ENCODE data around the gene CKAP2L.

CKAP2L gene

DNA sequence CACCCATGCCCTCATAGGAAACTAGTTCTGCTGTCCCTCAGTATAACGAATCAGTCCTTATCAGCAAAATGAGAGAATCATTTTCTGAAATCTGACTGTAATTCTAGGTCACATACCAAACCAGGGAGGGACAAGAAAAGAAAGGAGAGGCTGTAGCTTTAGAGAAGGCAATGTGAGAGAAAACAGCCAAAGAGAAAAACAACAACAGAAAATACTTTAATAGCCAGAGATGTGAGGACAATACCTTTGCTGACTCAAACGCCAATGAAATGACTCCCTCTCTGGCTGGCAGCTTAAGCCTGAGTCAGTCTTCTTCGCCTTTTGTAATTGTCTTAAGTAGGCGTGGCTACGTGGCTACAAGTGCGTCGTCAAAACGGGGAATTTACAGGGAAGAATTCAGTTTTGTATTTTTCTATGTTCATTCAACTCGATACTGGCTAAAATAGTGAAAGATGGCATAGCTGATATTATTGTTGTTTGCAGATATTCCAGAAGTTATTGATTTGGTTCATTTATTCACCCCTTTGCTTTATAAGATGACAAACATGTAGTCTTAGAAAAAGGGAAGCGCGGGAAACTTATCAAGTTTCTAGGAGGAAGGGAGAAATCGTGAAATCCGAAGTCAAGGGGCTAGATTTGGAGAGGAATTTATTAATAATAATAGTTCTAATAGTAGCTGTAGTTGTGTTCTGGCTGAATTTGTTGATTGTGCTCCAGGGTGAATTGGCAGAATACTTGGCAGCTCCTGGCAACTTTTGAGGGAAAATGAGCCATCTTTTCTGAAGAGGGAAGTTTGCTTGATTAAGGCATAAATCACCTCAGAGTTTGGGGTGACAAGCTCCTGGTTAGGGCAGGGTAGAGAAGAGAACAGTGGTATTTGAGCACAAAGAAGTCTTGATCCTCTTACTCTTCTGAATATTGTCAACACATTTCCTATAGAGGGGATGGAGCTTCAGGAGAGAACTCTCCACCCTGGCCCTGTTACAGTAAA is 20.1 kb upstream of the CKAP2L start, which contains the start of gene IL1A:
Gene IL1A, minus strand, starts transcription at position 295 of the 991 bp plus-strand sequence. CDS start 723 bp downstream, outside the sequence.
- no peak for TF ChIP-seq GATA2 (IDR thresholded peaks at IDR 0.05; ENCODE audit: low read depth, low read length)
- TF ChIP-seq GATA3 (IDR thresholded peaks at IDR 0.05; ENCODE audit: low read depth, low read length) = no peak

GRCh38 chr2:112783187-112783714 is 18.8 kb upstream of the CKAP2L start:
- TF ChIP-seq GATA2 (IDR thresholded peaks at IDR 0.05; ENCODE audit: low read depth, low read length) = no peak
- TF ChIP-seq GATA3 (IDR thresholded peaks at IDR 0.05; ENCODE audit: low read depth, low read length) = no peak

GRCh38 chr2:112782234-112782799 is 17.9 kb upstream of the CKAP2L start:
- no peak for TF ChIP-seq GATA2 (IDR thresholded peaks at IDR 0.05; ENCODE audit: low read depth, low read length)
- TF ChIP-seq GATA3 (IDR thresholded peaks at IDR 0.05; ENCODE audit: low read depth, low read length) = no peak

GRCh38 chr2:112779598-112779997 is 15.2 kb upstream of the CKAP2L start:
- TF ChIP-seq GATA2 (IDR thresholded peaks at IDR 0.05; ENCODE audit: low read depth, low read length) (no peak), GATA3 (IDR thresholded peaks at IDR 0.05; ENCODE audit: low read depth, low read length) (no peak)

- TF ChIP-seq GATA2 (IDR thresholded peaks at IDR 0.05; ENCODE audit: low read depth, low read length) = no peak
- TF ChIP-seq GATA3 (IDR thresholded peaks at IDR 0.05; ENCODE audit: low read depth, low read length) = no peak
Observed at GRCh38 chr2:112777036-112777435, 12.6 kb upstream of the CKAP2L start.

DNA sequence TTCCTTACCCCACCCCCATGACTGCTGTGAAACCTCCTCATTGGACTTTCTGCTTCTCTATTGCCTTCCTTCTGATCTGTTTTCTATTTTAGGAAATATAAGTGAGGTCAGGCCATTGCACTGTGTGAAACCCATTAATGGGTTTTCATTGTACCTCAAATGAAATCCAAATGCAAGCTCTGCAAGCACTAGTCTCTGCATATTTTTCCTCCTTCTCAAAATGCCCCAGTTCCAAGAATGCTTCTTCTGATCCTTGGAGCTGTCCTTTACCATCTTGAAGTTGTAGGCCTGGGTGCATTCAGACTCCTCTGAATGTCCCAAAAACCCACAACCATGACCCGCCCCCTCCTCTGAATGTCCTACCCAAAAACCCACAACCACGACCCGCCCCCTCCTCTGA is 11.7 kb upstream of the CKAP2L start:
- TF ChIP-seq GATA3 (IDR thresholded peaks at IDR 0.05; ENCODE audit: low read depth, low read length) (no peak), GATA2 (IDR thresholded peaks at IDR 0.05; ENCODE audit: low read depth, low read length) (no peak)

DNA sequence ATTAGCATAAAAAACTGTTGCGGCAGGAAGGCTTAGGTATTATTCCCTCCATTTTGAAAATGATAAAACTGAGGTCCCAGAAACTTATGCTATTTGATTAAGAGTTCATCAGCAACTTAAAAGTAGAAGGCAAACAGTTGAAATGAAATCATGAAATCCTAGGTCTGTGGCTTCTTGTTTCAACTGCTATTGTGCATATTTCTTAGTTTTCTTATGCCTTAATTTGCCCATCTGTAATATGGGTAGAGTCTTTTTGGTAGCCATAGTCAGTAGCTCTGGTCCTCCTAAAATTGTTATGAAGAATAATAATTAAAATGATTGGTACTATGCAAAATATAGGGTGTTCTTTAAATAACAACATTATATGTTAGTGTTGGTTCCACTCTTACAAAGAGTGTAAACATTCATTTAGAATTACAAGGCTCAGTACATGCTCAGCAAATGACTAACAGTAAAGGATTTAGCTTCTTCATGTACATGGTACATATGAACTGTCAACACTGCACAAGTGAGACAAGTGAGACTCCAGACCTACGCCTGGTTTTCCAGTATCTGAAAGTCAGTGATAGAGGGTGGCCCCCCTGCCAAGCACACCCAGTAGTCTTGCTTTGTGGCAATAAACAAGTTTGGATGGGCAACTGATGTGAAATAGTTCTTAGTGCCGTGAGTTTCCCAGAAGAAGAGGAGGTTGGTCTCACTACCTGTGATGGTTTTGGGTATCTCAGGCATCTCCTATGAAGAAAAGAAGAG is 10.3 kb upstream of the CKAP2L start:
- TF ChIP-seq GATA3 (IDR thresholded peaks at IDR 0.05; ENCODE audit: low read depth, low read length) = no peak
- TF ChIP-seq GATA2 (IDR thresholded peaks at IDR 0.05; ENCODE audit: low read depth, low read length) = no peak

DNA sequence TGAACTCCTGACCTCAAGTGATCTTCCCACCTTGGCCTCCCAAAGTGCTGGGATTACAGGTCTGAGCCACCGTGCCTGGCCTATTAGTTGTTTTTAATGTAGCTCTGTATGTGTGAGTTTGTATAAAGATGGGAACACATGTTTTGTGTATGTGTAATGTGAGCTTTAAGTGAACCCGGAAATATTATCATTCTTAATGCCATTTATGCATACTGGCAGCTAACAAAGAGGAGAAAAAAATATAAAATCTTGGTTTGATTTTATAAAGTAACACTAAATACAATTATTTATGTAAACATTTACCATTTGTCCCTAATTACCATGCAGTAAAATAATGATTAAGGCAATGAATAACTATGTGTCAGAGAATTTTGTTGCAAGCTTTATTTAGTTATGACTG is 9.1 kb upstream of the CKAP2L start:
- TF ChIP-seq GATA3 (IDR thresholded peaks at IDR 0.05; ENCODE audit: low read depth, low read length) (no peak), GATA2 (IDR thresholded peaks at IDR 0.05; ENCODE audit: low read depth, low read length) (no peak)

GRCh38 chr2:112772911-112773475 is 8.6 kb upstream of the CKAP2L start:
- TF ChIP-seq GATA3 (IDR thresholded peaks at IDR 0.05; ENCODE audit: low read depth, low read length) = no peak
- TF ChIP-seq GATA2 (IDR thresholded peaks at IDR 0.05; ENCODE audit: low read depth, low read length) = no peak

DNA sequence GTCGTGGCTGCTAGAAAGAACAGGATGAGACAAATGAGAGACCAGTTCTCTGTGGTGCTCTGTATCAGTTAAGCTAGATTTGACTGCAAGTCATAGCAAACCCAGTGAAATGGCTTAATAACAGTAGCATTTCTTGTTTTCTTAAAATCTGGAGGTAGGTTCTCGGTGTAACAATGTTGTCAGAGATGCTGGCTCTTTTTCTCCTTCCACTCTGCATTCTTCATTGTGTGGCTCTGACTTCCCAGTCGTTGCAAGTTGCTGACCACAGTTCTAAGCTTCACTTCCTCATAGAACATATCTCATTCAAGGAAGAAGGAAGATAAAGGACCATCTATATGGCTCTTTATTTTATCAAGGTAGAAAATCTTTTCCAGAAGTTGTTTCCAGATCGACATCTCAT is 7.9 kb upstream of the CKAP2L start:
- TF ChIP-seq GATA2 (IDR thresholded peaks at IDR 0.05; ENCODE audit: low read depth, low read length) = no peak
- no peak for TF ChIP-seq GATA3 (IDR thresholded peaks at IDR 0.05; ENCODE audit: low read depth, low read length)

DNA sequence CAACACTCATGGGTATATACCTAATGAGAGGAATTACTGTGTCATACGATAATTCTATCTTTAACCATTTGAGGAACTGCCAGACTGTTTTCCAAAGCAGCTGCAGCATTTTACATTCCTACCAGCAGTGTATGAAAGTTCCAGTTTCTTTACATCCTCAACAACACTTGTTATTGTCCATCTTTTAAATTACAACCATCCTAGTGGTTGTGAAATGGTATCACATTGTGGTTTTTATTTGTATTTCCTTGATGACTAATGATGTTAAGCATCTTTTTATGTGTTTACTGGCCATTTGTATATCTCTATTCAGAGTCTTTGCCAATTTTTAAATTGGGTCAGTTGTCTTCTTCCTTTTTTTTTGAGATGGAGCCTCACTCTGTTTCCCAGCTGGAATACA is 4.0 kb upstream of the CKAP2L start:
- TF ChIP-seq GATA3 (IDR thresholded peaks at IDR 0.05; ENCODE audit: low read depth, low read length) = no peak

GRCh38 chr2:112767693-112768330 is 3.4 kb upstream of the CKAP2L start:
- no peak for TF ChIP-seq GATA2 (IDR thresholded peaks at IDR 0.05; ENCODE audit: low read depth, low read length)
- TF ChIP-seq GATA3 (IDR thresholded peaks at IDR 0.05; ENCODE audit: low read depth, low read length) = no peak

- TF ChIP-seq GATA3 (IDR thresholded peaks at IDR 0.05; ENCODE audit: low read depth, low read length) = no peak
- no peak for TF ChIP-seq GATA2 (IDR thresholded peaks at IDR 0.05; ENCODE audit: low read depth, low read length)
Observed at GRCh38 chr2:112765251-112765650, 842 bp upstream of the CKAP2L start.
